Thyroid gland (tissue), 4 donors: Measurements from ENCODE around the gene HSD17B12.

Experiments
- CTCF ChIP-seq, 6 experiments: fragments of 200-600 bp in 3 of 6; fragments of 450-650 bp in 3 of 6; sonication (generic) in 3 of 6; IDR thresholded peaks; one replicate each; pipeline ENCODE4 v1.5.1; 2016 to 2019; ENCODE audit warnings: antibody characterized with exemption in 6 of 6, mild to moderate bottlenecking in 2 of 6, inconsistent platforms in 1 of 6, moderate library complexity in 1 of 6
- POLR2A ChIP-seq, 2 donors: fragments of 450-650 bp; IDR thresholded peaks; one replicate each; pipeline ENCODE4 v1.6.1; 2017; ENCODE audit warnings: antibody characterized with exemption in 2 of 2, mild to moderate bottlenecking in 2 of 2, moderate library complexity in 1 of 2

- TF ChIP-seq CTCF (IDR thresholded peaks at IDR 0.05) = no peak
- TF ChIP-seq POLR2A (IDR thresholded peaks at IDR 0.05) = no peak
Observed at GRCh38 chr11:43779306-43779705, 98.8 kb downstream of the HSD17B12 start.
